AG10803 (cell line): ENCODE measurements around the gene KLF1.
A peak's percentile ranks its signal among the peaks of the same experiment; 100 is the strongest.

Experiments
- DNase-seq: peaks from one replicate; pipeline ENCODE4 v3.0.0; 2010; ENCODE audit warnings: low read depth
- H3K4me3 ChIP-seq: 2 replicates; pipeline ENCODE4 v1.5.1; 2011; ENCODE audit warnings: mild to moderate bottlenecking, low read length, control low read depth
- TF ChIP-seq, protein P1 (sequence below): conservative IDR thresholded peaks from 2 replicates; pipeline ENCODE4 v1.5.1; 2011; ENCODE audit warnings: mild to moderate bottlenecking, low read length, control low read depth, inconsistent platforms

Gene KLF1

DNA sequence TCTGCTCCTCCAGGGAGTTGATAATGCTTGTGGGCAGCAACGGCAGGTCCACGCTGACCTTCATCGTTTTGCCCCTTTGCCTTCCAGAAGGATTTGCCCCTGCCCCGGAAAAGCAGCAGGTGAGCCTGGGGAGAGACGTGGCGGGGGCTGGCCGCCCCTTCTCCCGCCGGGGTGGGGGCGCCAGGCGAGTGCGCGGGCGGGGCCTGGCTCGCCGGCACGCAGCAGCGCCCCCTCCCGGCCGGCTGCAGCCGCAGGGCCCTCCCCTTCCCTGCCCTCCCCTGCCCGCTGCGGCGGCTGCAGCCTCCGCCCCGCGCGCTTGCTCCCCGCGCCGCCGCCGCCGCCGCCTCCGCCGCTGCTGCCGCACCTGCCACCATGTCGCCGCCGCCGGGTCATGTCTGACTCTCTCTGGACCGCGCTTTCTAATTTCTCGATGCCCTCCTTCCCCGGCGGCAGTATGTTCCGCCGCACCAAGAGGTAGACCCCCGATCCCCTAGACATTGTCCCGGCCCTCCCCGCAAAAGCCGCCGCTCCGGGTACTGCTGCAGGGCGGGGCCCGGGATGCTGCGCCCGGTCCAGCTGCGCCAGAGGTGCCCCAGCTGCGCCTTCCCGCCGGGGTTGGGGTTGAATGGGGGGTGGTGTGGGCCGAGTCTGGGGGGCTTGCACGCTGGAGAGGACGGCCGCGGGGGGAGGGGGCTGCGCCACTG, 48.7 kb downstream of the KLF1 start, which contains the start of gene MAST1:
TSS of gene MAST1 (plus strand) at position 334 of the 704 bp plus-strand sequence. CDS start at position 392, 58 bp downstream.
- H3K4me3 ChIP-seq, result peak within 1 kb of the TSS; percentile 15; the same call in 1 of the 2 replicates
- DNase-seq, result no peak
- TF ChIP-seq, protein P1, sequence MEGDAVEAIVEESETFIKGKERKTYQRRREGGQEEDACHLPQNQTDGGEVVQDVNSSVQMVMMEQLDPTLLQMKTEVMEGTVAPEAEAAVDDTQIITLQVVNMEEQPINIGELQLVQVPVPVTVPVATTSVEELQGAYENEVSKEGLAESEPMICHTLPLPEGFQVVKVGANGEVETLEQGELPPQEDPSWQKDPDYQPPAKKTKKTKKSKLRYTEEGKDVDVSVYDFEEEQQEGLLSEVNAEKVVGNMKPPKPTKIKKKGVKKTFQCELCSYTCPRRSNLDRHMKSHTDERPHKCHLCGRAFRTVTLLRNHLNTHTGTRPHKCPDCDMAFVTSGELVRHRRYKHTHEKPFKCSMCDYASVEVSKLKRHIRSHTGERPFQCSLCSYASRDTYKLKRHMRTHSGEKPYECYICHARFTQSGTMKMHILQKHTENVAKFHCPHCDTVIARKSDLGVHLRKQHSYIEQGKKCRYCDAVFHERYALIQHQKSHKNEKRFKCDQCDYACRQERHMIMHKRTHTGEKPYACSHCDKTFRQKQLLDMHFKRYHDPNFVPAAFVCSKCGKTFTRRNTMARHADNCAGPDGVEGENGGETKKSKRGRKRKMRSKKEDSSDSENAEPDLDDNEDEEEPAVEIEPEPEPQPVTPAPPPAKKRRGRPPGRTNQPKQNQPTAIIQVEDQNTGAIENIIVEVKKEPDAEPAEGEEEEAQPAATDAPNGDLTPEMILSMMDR, result no peak; the same call in 1 of the 2 replicates

DNA sequence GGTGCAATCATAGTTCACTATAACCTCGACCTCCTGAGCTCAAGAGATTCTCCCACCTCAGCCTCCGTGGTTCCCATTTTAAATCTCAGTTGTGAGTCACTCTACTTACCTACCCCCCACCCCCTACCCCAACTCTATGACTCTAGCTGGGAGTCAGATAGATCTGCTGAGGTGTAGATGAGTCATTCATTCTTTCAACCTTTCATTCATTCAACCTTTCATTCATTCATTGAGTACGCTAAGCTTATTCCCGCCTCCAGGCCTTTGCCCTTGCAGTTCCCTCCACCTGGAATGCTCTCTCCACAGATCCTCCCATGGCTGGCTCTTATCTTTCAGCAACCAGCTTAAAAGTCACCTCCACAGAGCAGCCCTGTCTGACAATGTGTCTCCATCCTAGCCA, 49.8 kb downstream of the KLF1 start:
- H3K4me3 ChIP-seq, result no peak overlapping the region
- DNase-seq, result no peak
- TF ChIP-seq, protein P1, result no peak

DNA sequence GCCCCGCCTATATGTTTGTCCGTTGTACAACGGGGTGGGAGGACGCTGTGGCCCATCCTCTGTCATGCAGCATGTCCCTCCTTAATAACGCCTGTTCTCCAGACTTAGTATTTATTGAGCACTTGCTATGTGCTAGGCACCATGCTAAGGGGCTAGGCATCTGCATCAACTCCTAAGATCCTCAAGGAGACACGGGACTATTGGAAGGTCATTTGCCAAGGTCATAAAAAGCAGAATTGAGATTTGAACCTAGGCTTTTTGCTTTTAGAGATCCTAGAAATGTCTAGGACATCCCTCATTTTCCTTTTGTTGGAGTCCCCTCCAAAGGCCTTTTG, 50.5 kb downstream of the KLF1 start:
- no peak for DNase-seq
- TF ChIP-seq, protein P1, result no peak
- no peak overlapping the region for H3K4me3 ChIP-seq

DNA sequence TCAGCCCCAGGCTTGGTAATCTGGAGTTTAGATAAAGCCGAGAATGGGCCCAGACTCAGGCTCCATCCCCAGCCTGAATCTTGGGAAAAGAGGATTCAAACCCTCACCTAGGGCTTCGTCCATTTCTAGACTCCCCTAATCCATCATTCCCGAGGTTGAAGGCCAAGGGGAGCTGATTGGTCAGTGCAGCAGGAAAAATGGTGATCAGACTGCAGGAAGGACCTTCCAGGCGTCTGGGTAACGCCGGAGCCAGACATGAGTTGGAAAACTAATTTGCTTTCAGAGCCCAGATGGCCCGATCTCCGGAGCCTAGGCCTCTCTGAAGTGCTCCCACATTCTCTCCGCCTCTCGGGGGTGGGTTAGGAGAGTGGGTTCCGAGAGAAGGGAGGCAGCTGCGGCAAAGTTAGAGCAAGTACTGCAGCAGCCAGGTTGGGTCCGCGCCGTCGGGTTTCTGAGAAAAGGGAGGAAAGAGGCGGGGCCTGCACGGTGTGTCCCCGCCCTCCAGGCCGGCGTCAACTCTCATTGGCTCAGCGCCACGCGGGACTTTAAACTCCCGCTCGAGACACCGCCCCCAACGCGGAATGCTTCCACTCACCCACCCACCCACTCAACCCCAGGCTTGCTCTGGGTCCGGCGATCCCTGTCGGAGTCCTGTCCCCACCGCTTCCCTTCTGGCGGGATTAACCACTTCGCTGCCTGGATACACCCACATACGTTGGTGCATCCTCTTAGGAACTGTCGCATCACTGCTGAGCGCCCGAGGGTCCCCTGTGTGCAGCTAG, 51.8 kb downstream of the KLF1 start:
- TF ChIP-seq, protein P1, result no peak
- no peak for DNase-seq
- H3K4me3 ChIP-seq, result no peak overlapping the region

DNA sequence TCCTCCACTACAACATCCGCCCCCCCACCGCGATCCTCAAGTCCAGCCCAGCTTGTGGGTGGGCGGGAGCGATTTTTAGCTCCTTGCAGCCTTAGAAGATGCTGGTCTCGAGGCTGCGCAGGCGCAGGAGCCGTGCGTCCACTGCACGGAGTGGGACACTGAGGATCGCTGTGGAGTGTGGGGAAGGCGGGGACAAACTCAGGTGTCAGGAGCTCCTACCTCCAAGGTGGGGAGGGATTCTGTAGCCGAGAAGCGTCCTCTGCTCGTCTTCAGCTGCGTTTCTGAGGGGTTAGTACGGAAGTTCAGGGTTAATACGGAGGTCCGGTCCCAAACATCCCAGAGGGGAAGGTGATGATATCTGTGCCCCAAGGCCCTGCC, 52.4 kb downstream of the KLF1 start, which contains the start of gene RTBDN:
TSS of gene RTBDN (minus strand) at position 14 of the 378 bp plus-strand sequence. CDS start 4,600 bp downstream, outside the sequence.
- TF ChIP-seq, protein P1, result no peak
- DNase-seq, result no peak
- peak within 1 kb of the TSS; percentile 37 for H3K4me3 ChIP-seq
